Panc1 (cell line): Measurements from ENCODE around the gene DPP9. TPM values are rescaled to one million over a fixed set of nuclear protein-coding genes. Genes with fewer than 3 reads are reported as not detected.

Source experiments
- ATAC-seq: fragments of 200-7000 bp; cut with Tn5 transposase; 2 replicates; pipeline ENCODE4 v1.9.1; 2020; ENCODE audit warnings: mild to moderate bottlenecking, moderate library complexity
- BruUV-seq: library from RNA; stranded (reverse); fragments of 400-500 nt; replicated peaks from 2 replicates; lab custom pipeline; 2021; lab: Mats Ljungman, UMichigan
- CTCF ChIA-PET: fragments of 300-600 bp; sonication (Branson Sonifier 250); formaldehyde crosslinking; loops from one replicate; lab custom pipeline; 2022; ENCODE audit warnings: antibody characterized with exemption; lab: Charles Lee
- POLR2A ChIA-PET: fragments of 300-600 bp; sonication (Branson Sonifier 250); formaldehyde crosslinking; loops from one replicate; lab custom pipeline; 2022; ENCODE audit warnings: antibody characterized with exemption; lab: Charles Lee
- DNase-seq: peaks from one replicate; pipeline ENCODE4 v3.0.0-alpha.2; 2010; ENCODE audit warnings: low read depth, low spot score
- H3K27ac ChIP-seq: 2 replicates; pipeline ENCODE4 v1.5.1; 2011; ENCODE audit warnings: mild to moderate bottlenecking, low read length, inconsistent platforms
- H3K27me3 ChIP-seq: fragments of 200-500 bp; sonication (Bioruptor generic); 2 replicates; pipeline ENCODE4 v1.6.0; 2014; ENCODE audit warnings: low read length, inconsistent platforms; ENCODE audit not compliant: control insufficient read depth, insufficient read depth
- H3K36me3 ChIP-seq: fragments of 200-500 bp; sonication (Bioruptor generic); 2 replicates; pipeline ENCODE4 v1.5.1; 2014; ENCODE audit warnings: inconsistent platforms, mild to moderate bottlenecking, low read length, moderate library complexity; ENCODE audit not compliant: control insufficient read depth, insufficient read depth
- H3K4me1 ChIP-seq: 2 replicates; pipeline ENCODE4 v1.5.1; 2011; ENCODE audit warnings: inconsistent platforms, mild to moderate bottlenecking, low read length, moderate library complexity; ENCODE audit not compliant: control insufficient read depth, insufficient read depth
- H3K4me3 ChIP-seq, 2 experiments: 2 replicates each; pipeline ENCODE4 v1.5.1; 2011 to 2012; ENCODE audit warnings: low read depth in 2 of 2, low read length in 2 of 2, mild to moderate bottlenecking in 2 of 2, inconsistent platforms in 1 of 2, moderate library complexity in 1 of 2
- H3K9me3 ChIP-seq: fragments of 200-500 bp; sonication (Bioruptor generic); 2 replicates; pipeline ENCODE4 v1.5.1; 2014; ENCODE audit warnings: low read depth, mild to moderate bottlenecking, inconsistent platforms, low read length, moderate library complexity; ENCODE audit not compliant: control insufficient read depth, insufficient read depth
- POLR2AphosphoS5 ChIP-seq: IDR thresholded peaks from 2 replicates; pipeline ENCODE4 v1.6.1; 2012; ENCODE audit warnings: mild to moderate bottlenecking, low read depth, low read length, moderate library complexity
- SIN3A ChIP-seq: IDR thresholded peaks from 2 replicates; pipeline ENCODE4 v1.6.1; 2012; ENCODE audit warnings: low read depth, mild to moderate bottlenecking, low read length, moderate library complexity, borderline replicate concordance; ENCODE audit not compliant: insufficient read depth
- TCF7L2 ChIP-seq: IDR thresholded peaks from 2 replicates; pipeline ENCODE4 v1.6.1; 2011; ENCODE audit warnings: mild to moderate bottlenecking, low read depth, low read length, inconsistent platforms
- in situ Hi-C: cut with HindIII; loops from 2 replicates; pipeline ENCODE4 v1.10.0; 2016; ENCODE audit warnings: low sequenced_read_pairs, low pct_unique_long_range_greater_than_20kb
- intact Hi-C: fragments of 100-400 bp; cut with micrococcal nuclease; formaldehyde crosslinking; loops from one replicate; pipeline ENCODE4 v1.10.0; 2022; ENCODE audit not compliant: unreplicated experiment
- total RNA-seq: library from RNA; stranded (reverse); gene quantifications from one replicate; pipeline ENCODE4 v1.2.1, GENCODE V29; 2021; ENCODE audit not compliant: unreplicated experiment
- TF ChIP-seq, protein P1 (sequence below), 2 experiments: IDR thresholded peaks; 2 replicates each; pipeline ENCODE4 v1.6.1; 2011 to 2012; ENCODE audit warnings: low read depth in 2 of 2, control low read depth in 1 of 2, low read length in 1 of 2, mild to moderate bottlenecking in 1 of 2, moderate library complexity in 1 of 2; ENCODE audit not compliant: insufficient read depth in 1 of 2
- TF ChIP-seq, protein P2 (sequence below): fragments of 450-650 bp; IDR thresholded peaks from 2 replicates; pipeline ENCODE4 v1.5.1; 2017; ENCODE audit warnings: mild to moderate bottlenecking

Gene DPP9
- total RNA-seq, 1 experiment from 2014 or later: 108 TPM

DNA sequence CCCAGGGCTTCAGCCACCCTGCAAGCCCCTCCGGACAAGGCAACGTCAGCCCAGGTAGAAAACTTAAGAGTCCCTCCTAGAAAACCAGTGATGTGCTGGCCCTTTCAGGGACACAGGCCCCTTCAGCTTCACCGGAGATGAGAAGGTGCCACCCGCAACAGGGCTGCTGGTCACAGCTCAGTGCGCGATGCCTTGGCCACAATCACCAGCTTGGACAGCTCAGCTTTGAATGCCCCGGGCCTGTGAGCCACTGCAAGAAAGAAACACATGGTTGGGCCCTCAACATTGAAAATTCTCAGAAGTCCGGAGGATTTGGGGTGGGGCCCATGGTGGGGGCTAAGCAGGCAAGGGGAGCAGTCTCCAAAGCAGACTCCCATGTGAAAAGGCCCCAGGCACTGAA is 65.8 kb downstream of the DPP9 start:
- intact Hi-C loops (no loop called here), in situ Hi-C loops (no loop called here)
- TF ChIP-seq, protein P1, sequence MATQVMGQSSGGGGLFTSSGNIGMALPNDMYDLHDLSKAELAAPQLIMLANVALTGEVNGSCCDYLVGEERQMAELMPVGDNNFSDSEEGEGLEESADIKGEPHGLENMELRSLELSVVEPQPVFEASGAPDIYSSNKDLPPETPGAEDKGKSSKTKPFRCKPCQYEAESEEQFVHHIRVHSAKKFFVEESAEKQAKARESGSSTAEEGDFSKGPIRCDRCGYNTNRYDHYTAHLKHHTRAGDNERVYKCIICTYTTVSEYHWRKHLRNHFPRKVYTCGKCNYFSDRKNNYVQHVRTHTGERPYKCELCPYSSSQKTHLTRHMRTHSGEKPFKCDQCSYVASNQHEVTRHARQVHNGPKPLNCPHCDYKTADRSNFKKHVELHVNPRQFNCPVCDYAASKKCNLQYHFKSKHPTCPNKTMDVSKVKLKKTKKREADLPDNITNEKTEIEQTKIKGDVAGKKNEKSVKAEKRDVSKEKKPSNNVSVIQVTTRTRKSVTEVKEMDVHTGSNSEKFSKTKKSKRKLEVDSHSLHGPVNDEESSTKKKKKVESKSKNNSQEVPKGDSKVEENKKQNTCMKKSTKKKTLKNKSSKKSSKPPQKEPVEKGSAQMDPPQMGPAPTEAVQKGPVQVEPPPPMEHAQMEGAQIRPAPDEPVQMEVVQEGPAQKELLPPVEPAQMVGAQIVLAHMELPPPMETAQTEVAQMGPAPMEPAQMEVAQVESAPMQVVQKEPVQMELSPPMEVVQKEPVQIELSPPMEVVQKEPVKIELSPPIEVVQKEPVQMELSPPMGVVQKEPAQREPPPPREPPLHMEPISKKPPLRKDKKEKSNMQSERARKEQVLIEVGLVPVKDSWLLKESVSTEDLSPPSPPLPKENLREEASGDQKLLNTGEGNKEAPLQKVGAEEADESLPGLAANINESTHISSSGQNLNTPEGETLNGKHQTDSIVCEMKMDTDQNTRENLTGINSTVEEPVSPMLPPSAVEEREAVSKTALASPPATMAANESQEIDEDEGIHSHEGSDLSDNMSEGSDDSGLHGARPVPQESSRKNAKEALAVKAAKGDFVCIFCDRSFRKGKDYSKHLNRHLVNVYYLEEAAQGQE (IDR thresholded peaks at IDR 0.05; ENCODE audit: insufficient read depth in 1 of 2, low read depth in 2 of 2, low read length in 1 of 2): no peak
- TF ChIP-seq TCF7L2 (no peak), POLR2AphosphoS5 (no peak), SIN3A (no peak)
- TF ChIP-seq, protein P2, sequence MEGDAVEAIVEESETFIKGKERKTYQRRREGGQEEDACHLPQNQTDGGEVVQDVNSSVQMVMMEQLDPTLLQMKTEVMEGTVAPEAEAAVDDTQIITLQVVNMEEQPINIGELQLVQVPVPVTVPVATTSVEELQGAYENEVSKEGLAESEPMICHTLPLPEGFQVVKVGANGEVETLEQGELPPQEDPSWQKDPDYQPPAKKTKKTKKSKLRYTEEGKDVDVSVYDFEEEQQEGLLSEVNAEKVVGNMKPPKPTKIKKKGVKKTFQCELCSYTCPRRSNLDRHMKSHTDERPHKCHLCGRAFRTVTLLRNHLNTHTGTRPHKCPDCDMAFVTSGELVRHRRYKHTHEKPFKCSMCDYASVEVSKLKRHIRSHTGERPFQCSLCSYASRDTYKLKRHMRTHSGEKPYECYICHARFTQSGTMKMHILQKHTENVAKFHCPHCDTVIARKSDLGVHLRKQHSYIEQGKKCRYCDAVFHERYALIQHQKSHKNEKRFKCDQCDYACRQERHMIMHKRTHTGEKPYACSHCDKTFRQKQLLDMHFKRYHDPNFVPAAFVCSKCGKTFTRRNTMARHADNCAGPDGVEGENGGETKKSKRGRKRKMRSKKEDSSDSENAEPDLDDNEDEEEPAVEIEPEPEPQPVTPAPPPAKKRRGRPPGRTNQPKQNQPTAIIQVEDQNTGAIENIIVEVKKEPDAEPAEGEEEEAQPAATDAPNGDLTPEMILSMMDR: no peak
- CTCF ChIA-PET: no interaction called here
- ATAC-seq (no peak), DNase-seq (no peak)
- Histone ChIP-seq H3K27me3 (no peaks in the 10 kb centered on the region), H3K4me3 (no peak overlapping the region), H3K4me1 (no peaks in the 10 kb centered on the region), H3K9me3 (no peaks in the 10 kb centered on the region), H3K27ac (no peak overlapping the region), H3K36me3 (no peaks in the 10 kb centered on the region)
- BruUV-seq: no TSS peak
- POLR2A ChIA-PET: no interaction called here

DNA sequence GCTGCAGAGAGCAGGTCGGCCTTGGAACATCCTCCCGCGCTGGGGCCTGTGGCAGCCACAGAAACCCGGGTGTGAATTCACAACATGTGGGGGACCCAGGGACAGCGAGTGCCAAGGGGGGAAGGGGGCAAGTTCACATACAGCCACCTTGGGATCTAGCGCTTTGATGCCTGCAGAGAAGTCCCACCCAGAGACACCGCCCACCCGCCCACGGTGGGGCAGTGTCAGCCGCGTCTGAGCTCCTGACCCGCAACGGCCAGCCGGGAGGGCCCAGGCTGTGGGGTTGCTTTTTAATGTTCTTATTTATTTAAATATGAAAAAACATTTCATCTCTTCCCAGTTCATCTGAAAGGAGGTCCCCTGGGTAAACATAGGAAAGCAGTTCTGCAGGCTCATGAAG is 66.4 kb downstream of the DPP9 start:
- Histone ChIP-seq H3K27ac (no peak overlapping the region), H3K4me3 (no peak overlapping the region), H3K4me1 (no peaks in the 10 kb centered on the region), H3K36me3 (no peaks in the 10 kb centered on the region), H3K27me3 (no peaks in the 10 kb centered on the region), H3K9me3 (no peaks in the 10 kb centered on the region)
- TF ChIP-seq POLR2AphosphoS5: no peak
- TF ChIP-seq TCF7L2: no peak
- TF ChIP-seq, protein P2: no peak
- TF ChIP-seq SIN3A: no peak
- TF ChIP-seq, protein P1 (IDR thresholded peaks at IDR 0.05; ENCODE audit: insufficient read depth in 1 of 2, low read depth in 2 of 2, low read length in 1 of 2): no peak
- ChIA-PET CTCF (no interaction called here), POLR2A (no interaction called here)
- no TSS peak for BruUV-seq
- DNase-seq (no peak), ATAC-seq (no peak)
- intact Hi-C loops: no loop called here
- in situ Hi-C loops: no loop called here
